GM18499 (cell line): ENCODE measurements around the gene MRPL42.
A peak's percentile ranks its signal among the peaks of the same experiment; 100 is the strongest.
"Not testable (repeated sequence)": the region's sequence is repeated elsewhere in the genome, so short reads cannot be mapped to it uniquely, and the experiment has no call there.

Experiments
- ATAC-seq: cut with Tn5 transposase; IDR thresholded peaks from one replicate; pipeline ENCODE4 v1.9.1; 2021; ENCODE audit warnings: moderate number of reproducible peaks; ENCODE audit not compliant: insufficient read depth, unreplicated experiment

MRPL42 gene

DNA sequence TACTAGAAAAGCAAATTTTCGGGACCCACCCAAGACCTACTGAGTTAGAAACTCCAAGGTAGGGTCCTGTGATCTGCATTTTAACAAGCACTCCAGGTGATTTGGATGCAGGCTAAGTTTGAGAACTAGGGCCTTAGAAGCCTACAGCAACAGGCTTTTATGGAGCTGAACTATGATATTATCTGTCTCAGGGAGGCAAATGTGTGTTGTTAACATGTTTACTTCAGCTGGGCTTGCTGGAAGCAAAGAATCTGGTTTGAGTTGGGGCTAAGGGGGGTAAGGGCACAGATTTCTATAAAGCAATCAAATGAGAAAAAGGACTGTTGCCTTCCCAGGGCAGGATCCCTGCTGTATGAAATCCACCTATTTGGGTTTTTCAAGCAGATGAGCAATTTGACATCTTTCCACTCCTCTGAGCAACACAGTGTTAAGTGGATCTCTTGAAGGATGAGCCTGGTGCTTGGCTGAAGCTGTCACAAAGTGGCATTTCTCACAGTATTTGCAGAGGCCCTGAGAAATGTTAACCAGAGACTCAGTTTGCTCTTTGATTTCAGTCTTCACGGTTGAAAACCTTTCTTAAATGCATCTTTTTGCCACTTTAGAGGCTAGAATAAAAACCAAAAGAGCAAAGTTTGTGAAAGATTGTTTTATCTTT, 68.9 kb downstream of the MRPL42 start:
- peak; percentile 9 for ATAC-seq

DNA sequence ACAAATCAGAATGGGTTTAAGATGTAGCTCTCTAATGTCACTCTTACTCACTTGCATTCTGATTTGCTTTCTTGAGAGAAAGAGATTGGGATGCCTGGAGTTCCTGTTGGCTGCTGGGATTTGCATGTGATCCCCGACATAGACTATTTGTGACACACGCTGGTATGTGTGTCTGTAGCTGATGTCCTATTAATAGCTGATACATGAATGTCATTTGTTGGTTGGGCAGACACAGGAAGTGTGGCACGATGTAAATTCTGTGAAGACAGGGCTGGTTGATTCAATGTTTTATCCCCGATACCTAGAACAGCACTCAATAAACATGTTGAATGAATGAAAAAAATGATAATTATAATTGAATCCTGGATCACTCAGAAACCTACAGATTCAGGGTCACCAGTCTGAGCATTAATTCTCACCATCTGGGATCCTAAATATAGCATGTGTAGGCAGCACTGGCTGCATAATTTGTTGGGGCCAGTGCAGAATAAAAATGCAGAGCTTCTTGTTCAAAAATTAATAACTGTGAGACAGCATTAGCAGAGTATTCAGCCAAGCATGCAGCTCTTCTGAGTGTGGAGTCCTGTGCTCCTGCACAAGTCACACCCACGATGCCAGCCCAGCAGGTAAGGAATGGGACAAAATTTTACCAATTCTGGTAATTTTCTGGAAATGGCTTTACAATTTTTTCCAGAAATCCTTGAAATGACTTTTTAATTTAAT, 69.6 kb downstream of the MRPL42 start:
- ATAC-seq = peak; percentile 85

DNA sequence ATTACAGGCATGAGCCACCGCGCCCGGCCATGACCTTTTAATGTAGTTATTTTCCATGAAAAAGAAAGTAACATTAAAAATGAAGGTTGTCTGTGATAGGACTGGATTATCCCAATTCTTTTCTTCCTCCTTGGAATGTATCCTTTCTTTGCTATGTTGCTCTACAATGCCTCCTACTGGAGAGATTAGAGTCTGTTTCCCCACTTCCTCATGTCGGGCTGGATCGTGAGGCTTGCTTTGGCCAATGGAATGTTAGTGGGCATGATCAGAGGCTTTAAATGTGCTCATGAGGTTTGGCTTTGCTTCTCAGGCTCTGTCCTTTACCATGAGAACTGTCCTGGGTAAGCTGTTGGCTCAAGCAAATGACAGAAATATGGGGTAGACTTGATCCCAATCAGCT, 70.5 kb downstream of the MRPL42 start:
- no peak for ATAC-seq

DNA sequence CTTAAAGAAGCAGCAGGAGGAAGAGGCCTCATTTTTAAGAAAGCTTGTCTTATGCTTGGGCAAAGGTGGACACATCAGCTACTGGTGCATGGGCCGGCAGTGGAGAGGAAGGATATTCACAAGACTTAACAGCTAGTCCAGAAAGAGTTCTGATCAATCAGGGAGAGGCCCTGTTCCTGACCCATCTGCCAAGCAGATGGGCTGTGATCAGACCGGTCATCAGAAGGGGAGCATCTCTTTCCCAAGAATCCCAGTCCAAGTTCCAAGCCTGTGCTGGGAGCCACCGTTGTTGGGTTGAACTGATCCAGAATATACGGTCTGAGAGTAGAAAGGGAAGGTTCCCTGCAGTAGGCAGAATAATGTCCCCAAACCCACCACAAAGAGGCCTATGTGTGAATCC, 72.5 kb downstream of the MRPL42 start:
- no peak for ATAC-seq

DNA sequence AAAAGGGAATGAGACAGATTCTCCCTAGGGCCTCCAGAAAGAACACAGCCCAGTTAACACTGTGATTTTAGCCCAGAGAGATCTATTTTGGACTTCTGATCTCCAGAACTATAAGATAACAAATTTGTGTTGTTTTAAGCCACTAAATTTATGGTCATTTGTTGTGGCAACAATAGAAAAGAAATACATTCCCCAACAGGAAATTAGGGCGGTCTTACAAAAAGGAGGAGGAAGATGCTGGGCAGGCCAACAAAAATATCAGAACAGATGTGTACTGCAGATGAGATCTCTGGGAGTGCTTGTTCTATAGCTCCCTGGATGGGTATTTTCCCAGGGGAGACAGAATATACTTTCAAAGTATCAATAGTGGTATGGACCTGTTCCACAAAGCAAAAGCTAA, 73.2 kb downstream of the MRPL42 start:
- ATAC-seq = no peak

DNA sequence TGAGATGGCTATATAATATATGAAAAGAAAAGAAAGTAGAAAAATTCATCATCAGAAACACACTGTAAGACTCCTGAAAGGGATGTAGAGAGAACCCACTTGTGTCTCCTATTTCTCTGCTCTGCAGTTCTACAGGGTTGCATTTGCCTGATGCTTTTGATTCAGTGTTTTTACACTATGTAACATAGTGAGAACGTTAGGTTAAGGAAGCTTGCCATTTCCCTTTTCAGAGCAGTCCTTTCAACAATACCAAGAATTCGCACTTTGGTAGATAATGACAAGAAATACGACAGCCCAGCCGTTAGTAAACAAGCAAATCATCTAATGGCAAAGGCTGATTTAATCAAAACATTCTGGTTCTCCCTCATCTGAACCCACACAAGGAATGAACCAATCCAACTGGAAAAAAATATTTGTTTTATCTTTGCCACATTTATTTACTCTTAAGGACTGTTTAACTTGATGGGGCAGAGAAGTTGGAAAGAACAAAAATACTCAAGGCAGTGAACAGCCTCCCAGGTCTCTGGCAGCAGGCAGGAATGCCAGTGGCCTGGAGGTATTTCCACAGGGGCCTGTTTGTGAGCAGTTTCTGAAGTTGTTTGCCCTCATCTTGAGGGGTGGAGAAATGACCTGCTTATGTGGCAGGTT, 74.4 kb downstream of the MRPL42 start:
- ATAC-seq = no peak

DNA sequence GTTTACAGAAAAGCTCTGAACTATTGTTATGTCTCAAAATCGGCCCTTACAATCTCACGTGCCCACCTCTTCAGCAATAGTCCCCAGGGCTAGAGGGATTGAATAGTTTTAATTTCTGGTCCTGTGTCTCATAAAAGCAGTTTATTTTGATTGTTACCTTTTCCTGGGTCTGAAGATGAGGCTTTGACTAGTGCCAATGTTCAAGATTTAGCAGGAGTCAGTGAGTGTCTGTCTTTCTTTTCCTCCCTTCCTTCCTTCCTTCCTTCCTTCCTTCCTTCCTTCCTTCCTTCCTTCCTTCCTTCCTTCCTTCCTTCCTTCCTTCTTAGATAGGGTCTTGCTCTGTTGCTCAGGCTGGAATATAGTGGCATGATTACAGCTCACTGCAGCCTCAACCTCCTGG, 80.5 kb downstream of the MRPL42 start:
- no peak for ATAC-seq

DNA sequence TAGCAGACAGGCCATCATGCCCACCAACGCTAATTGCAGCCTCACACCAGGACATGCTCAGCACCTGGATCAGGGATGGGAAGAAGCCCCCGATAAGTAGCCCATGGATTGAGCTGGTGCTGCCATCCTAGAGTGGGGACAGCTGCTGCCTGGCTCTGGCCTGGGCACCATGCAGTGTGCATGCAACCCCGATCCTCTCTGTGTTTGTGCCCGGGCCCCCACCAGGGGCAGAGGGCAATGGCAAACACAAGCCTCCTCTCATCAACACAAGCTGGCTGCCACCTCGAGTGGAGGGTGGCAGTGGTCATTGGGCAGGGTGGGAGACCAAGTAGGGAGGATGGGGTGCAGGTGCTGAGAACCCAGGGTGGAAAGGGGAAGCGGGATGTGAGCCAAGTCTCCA, 81.9 kb downstream of the MRPL42 start:
- ATAC-seq = no peak

DNA sequence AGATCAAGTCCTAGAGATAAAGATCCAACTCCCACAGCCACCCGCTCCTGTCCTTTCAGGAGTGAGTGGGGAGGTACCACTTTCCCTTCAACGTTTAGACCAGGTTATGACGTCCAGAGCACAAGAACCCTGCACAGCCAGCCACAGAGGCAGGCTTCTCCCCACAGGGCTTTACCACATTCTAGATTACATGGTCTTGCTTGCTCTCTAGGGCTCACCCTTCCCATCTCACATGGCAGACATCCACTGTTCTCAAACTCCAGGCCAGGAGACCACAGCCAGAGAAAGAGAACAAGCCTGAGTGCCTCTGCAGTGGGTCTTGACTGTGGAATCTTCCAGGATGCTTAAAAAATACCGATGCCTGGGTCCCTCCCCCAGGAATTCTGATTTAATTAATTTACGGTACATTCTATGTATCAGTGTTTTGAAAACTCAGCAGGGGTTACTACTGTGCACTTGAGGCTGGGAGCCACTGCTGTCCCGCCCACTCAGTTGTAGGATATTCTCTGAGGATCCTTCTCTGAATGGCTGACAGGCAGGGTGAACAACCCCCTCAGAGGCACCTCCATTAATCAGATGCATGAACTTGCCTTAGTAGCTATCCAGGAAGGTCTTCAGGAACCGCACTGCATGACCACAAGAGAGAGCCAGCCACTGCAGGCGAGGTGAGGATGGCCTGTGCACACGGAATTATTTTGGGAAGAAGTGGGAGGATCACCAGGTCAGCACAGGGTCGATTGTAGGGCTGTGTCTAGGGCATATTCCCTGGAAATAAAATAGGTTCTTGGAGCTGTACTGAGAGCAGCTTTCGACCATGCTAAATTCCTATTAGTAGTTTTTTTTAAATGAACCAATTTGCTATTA, 83.7 kb downstream of the MRPL42 start:
- no peak for ATAC-seq

DNA sequence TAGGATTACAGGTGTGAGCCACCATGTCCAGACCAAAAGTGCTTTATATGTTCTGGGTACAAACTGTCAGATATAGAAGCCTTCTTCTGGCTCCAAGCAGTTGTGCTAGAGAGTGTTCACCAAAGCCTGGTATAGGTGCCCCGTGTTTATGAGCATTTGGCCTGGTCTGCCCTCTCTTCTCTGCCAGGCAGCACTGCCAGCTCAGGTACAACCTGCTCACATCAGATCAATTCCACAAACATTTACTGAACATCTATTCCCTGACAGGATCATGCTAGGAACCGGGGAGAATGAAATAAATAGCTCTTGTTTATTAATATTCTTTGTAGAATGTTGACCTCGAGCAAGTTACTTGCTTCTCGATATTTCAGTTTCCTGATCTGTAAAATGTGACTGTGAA, 85.1 kb downstream of the MRPL42 start:
- ATAC-seq = no peak

DNA sequence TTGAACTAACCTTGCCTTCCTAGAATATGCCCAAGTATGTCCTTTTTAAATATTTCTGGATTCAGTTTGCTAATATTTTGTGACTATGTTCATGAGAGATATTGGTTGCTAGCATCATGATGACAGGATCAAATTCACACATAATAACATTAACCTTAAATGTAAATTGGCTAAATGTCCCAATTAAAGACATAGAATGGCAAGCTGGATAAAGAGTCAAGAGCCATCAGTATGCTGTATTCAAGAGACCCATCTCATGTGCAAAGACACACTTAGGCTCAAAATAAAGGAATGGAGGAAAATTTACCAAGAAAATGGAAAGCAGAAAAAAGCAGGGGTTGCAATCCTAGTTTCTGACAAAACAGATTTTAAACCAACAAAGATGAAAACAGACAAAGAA, 90.6 kb downstream of the MRPL42 start:
- ATAC-seq = not testable (repeated sequence)

DNA sequence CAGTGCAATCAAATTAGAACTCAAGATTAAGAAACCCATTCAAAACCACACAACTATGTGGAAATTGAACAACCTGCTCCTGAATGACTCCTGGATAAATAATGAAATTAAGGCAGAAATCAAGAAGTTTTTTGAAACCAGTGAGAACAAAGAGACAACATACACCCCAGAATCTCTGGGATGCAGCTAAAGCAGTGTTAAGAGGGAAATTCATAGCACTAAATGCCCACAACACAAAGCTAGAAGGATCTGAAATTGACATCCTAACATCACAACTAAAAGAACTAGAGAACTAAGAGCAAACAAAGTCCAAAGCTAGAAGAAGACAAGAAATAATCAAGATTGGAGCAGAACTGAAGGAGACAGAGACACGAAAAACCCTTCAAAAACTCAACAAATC, 91.4 kb downstream of the MRPL42 start:
- ATAC-seq = not testable (repeated sequence)

DNA sequence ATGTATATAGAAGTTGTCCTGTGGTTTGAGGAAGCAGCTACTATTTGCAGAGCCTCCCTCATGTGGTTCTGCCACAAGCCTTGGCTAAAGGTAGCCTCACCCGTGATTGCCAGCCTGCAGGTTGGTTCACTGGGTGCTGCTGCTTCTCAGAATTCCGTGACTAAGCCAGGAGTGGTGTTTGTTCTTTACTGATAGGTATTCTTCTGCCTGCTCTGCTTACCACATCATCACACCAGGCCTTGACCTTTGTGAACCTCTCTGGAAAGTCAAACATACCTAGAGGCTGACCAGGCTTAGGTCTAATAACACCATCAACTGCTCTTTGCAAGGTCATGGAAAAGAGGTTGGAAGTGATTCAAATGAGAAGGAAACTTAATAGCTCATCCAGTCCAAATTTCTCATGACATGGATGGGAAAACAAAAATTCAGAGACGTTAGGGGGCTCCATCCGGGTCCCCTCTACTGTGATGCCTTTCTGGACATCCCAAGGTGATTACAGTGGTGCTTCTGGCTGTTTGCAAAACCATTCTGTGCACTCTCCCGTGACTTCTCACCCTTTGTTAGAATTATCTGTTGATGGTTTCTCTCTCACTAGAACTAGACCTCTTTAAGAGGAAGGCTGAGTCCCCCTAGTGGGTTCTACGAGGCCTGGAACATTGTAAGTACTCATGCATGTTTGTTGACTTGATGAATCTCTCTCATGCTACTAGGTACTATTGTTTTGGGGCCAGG, 96.7 kb downstream of the MRPL42 start:
- no peak for ATAC-seq

DNA sequence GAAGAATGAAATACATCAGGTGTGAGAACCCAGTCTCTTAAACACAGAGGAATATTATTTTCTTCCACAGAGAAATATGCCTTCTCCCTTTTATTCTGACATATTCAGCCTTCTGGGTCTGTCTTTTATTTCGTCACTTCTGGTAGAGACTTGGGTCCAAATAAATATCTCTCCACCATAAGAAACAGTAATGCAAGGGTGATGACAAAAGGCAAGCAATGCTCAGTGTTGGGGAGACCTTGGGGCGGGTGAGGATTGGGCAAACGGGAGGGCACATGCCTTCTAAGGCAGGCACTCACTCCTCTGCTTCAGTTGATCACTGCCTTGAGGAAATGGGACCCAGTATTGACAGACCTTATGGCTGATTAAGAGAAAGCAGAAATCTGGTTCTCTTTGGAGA, 98.4 kb downstream of the MRPL42 start:
- ATAC-seq = no peak
